Transverse colon (tissue), 4 donors: ENCODE results near the gene COL4A6.

Experiments
- CTCF ChIP-seq, 5 experiments: fragments of 200-600 bp in 3 of 5; fragments of 450-650 bp in 2 of 5; sonication (generic) in 3 of 5; IDR thresholded peaks; 1 replicate in 2 of 5; 2 replicates in 3 of 5; pipeline ENCODE4 v1.5.1; 2016 to 2017; ENCODE audit warnings: antibody characterized with exemption in 5 of 5, inconsistent platforms in 3 of 5, mild to moderate bottlenecking in 2 of 5, moderate library complexity in 1 of 5
- EP300 ChIP-seq: sonication (generic); formaldehyde crosslinking; IDR thresholded peaks from one replicate; pipeline ENCODE4 v1.6.1; 2017; ENCODE audit warnings: antibody characterized with exemption, low read depth
- POLR2AphosphoS5 ChIP-seq, 3 donors: sonication (generic); formaldehyde crosslinking; IDR thresholded peaks; one replicate each; pipeline ENCODE4 v1.6.1; 2016; ENCODE audit warnings: antibody characterized with exemption in 3 of 3

GRCh38 chrX:108168961-108169740, 269.1 kb downstream of the COL4A6 start:
- TF ChIP-seq CTCF (IDR thresholded peaks at IDR 0.05) (no peak), EP300 (no peak), POLR2AphosphoS5 (IDR thresholded peaks at IDR 0.05) (no peak)
